Pons (tissue), 1 donor: ENCODE measurements around the gene MRFAP1L1.

Experiments used
- DNase-seq: peaks from one replicate; pipeline ENCODE4 v3.0.0-alpha.2; 2016; ENCODE audit warnings: low spot score

MRFAP1L1 gene

DNA sequence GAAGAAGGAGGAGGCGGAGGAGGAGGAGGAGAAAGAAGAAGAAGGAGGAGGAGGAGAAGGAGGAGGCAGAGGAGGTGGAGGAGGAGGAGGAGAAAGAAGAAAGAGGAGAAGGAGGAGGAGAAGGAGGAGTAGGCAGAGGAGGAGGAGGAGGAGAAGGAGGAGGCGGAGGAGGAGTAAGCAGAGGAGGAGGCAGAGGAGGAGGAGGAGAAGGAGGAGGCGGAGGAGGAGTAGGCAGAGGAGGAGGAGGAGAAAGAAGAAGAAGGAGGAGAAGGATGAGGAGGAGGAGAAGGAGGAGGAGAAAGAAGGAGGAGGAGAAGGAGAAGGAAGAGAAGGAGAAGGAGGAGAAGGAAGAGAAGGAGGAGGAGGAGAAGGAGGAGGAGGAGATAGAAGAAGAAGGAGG is 49.2 kb downstream of the MRFAP1L1 start:
- no peak for DNase-seq

DNA sequence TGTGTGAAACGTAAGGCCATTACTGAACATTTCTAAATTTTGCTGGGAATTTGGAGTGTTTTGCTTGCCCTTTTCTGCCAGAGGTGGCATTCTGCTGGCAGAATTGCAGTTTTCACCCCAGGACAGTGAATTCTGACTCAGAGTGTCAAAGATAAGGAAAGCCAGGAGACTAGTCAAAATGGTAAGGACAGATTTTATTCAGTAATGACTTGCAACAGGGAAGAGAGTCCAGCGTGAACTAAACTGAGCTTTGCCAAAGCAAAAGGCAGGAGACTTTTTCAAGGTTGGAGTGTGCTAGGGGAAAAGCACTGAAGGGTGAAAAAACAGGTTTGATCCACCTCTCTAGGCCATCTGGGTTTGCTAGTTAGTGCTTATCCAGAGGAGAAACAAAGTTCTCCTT is 49.8 kb downstream of the MRFAP1L1 start:
- no peak for DNase-seq

DNA sequence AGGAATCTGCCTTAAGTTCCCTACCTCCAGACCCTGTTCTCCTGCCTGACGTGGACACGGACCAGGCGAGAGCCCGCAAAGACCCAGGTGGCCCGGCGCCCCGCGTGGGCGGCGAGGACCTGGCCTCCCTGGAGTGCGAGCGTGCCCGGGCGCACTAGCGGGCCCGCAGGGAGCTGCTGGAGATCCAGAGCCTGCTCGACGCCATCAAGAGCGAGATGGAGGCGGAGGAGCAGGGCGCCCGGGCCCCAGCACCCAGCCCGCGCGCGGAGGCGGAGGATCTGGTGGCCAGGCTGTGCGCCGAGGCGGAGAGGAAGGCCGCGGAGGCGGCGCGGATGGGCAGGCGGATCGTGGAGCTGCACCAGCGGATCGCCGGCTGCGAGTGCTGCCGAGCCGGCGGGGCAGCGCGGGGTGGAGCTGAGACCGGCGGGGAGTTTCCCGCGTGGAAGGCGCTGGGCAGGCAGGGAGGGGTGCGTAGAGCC is 51.0 kb downstream of the MRFAP1L1 start:
- DNase-seq: no peak

DNA sequence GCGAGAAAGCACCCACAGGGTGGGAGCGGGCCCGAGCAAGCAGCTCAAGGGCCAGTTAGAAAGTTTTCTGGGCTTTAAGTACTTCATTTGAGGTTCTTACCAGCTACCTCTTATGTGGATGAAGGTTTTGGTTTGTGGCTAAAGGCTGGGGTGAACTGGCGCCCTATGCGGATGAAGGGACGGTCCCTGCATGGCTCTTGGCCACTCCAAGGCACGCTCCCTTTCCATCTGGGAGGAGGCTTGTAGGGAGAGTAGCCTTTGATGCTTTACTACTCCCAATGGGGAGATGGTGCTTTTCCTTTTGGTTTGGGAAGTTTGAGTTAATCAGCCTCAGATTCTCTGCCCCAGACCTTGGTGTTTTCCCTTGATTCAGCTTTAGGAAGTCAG is 51.5 kb downstream of the MRFAP1L1 start:
- no peak for DNase-seq
